B cell (primary cell): ENCODE data around the gene DHX40. TPM values are rescaled to one million over a fixed set of nuclear protein-coding genes. Genes with fewer than 3 reads are reported as not detected.

Experiments used
- ATAC-seq: fragments of 200-7000 bp; cut with Tn5 transposase; one replicate; pipeline ENCODE4 v1.10.0; 2021; ENCODE audit warnings: low read depth, mild to moderate bottlenecking, moderate number of reproducible peaks, moderate library complexity
- CTCF ChIA-PET: fragments of 350-600 bp; sonication (Branson Sonifier 250); formaldehyde crosslinking; loops from one replicate; lab custom pipeline; 2021; ENCODE audit warnings: antibody characterized with exemption, inconsistent platforms; lab: Charles Lee
- POLR2A ChIA-PET: fragments of 350-600 bp; sonication (Branson Sonifier 250); formaldehyde crosslinking; loops from one replicate; lab custom pipeline; 2021; ENCODE audit warnings: antibody characterized with exemption; lab: Charles Lee
- DNase-seq: peaks from one replicate; pipeline ENCODE4 v3.0.0; 2013
- H2AFZ ChIP-seq: 2 replicates; pipeline ENCODE4 v1.6.1; 2012; ENCODE audit warnings: mild to moderate bottlenecking, low read depth, low read length; ENCODE audit not compliant: insufficient read depth, poor library complexity, severe bottlenecking
- H3K27ac ChIP-seq, 2 donors: 1 replicate in 1 of 2; 2 replicates in 1 of 2; pipeline ENCODE4 v1.5.1; 2012 to 2013; ENCODE audit warnings: low read length in 2 of 2, mild to moderate bottlenecking in 2 of 2, moderate library complexity in 1 of 2
- H3K27me3 ChIP-seq, 4 experiments: fragments of 200-600 bp in 1 of 4; sonication (generic) in 1 of 4; replicated peaks in 1 of 4; 1 replicate in 2 of 4; 2 replicates in 2 of 4; pipeline versions ENCODE4 v1.6.1 to v1.7.0; 2013 to 2016; ENCODE audit warnings: low read length in 3 of 4, mild to moderate bottlenecking in 2 of 4, mixed read lengths in 1 of 4, moderate library complexity in 1 of 4; ENCODE audit not compliant: insufficient read depth in 4 of 4, control insufficient read depth in 3 of 4; ENCODE audit errors: control extremely low read depth in 1 of 4
- H3K36me3 ChIP-seq, 2 experiments: replicated peaks in 1 of 2; 1 replicate in 1 of 2; 2 replicates in 1 of 2; pipeline versions ENCODE4 v1.6.1 to v1.7.1; 2013; ENCODE audit warnings: low read length in 1 of 2; ENCODE audit not compliant: insufficient read depth in 2 of 2, control insufficient read depth in 1 of 2; ENCODE audit errors: control extremely low read depth in 1 of 2, extremely low read depth in 1 of 2
- H3K4me1 ChIP-seq, 2 donors: fragments of 200-600 bp in 1 of 2; sonication (generic) in 1 of 2; 1 replicate in 1 of 2; 2 replicates in 1 of 2; pipeline versions ENCODE4 v1.5.1 to v1.6.1; 2013 to 2017; ENCODE audit warnings: low read length in 2 of 2; ENCODE audit not compliant: control insufficient read depth in 2 of 2, insufficient read depth in 2 of 2
- H3K4me2 ChIP-seq: replicated peaks from 2 replicates; pipeline ENCODE3; 2012; ENCODE audit warnings: mild to moderate bottlenecking, low read depth, low read length; ENCODE audit not compliant: poor library complexity, severe bottlenecking
- H3K4me3 ChIP-seq, 5 experiments: fragments of 200-600 bp in 1 of 5; sonication (generic) in 1 of 5; 1 replicate in 3 of 5; 2 replicates in 2 of 5; pipeline versions ENCODE4 v1.5.1 to v1.7.0; 2011 to 2016; ENCODE audit warnings: low read length in 4 of 5, mild to moderate bottlenecking in 4 of 5, low read depth in 2 of 5, control low read depth in 1 of 5, moderate library complexity in 1 of 5; ENCODE audit not compliant: insufficient read depth in 1 of 5; ENCODE audit errors: control extremely low read depth in 1 of 5, extremely low read depth in 1 of 5
- H3K79me2 ChIP-seq: fragments of 200-600 bp; sonication (generic); one replicate; pipeline ENCODE4 v1.6.0; 2016; ENCODE audit warnings: low read length; ENCODE audit not compliant: control insufficient read depth, insufficient read depth
- H3K9ac ChIP-seq: fragments of 200-600 bp; sonication (generic); 2 replicates; pipeline ENCODE4 v1.6.1; 2017; ENCODE audit warnings: mild to moderate bottlenecking, low read length, moderate library complexity
- H3K9me3 ChIP-seq, 3 donors: one replicate each; pipeline versions ENCODE4 v1.6.1 to v1.7.1; 2013; ENCODE audit warnings: low read length in 2 of 3; ENCODE audit not compliant: control insufficient read depth in 2 of 3, insufficient read depth in 1 of 3; ENCODE audit errors: control extremely low read depth in 1 of 3
- H4K20me1 ChIP-seq: 2 replicates; pipeline ENCODE4 v1.6.0; 2012; ENCODE audit warnings: mild to moderate bottlenecking, low read length; ENCODE audit not compliant: insufficient read depth, control insufficient read depth, poor library complexity, severe bottlenecking
- H3K27ac Mint-ChIP-seq: one replicate; pipeline ENCODE4 v1.8.0; 2021; ENCODE audit warnings: mixed read lengths
- H3K27me3 Mint-ChIP-seq: one replicate; pipeline ENCODE4 v1.8.0; 2021; ENCODE audit warnings: mixed read lengths
- H3K4me1 Mint-ChIP-seq: one replicate; pipeline ENCODE4 v1.8.0; 2021; ENCODE audit warnings: mixed read lengths
- H3K4me3 Mint-ChIP-seq: one replicate; pipeline ENCODE4 v1.8.0; 2021; ENCODE audit warnings: mixed read lengths
- H3K9me3 Mint-ChIP-seq: one replicate; pipeline ENCODE4 v1.8.0; 2022; ENCODE audit warnings: mixed read lengths; ENCODE audit not compliant: insufficient read depth
- CTCF ChIP-seq: fragments of 200-600 bp; IDR thresholded peaks from one replicate; pipeline ENCODE4 v1.8.0; 2022; ENCODE audit warnings: antibody characterized with exemption, mild to moderate bottlenecking
- EZH2 ChIP-seq: IDR thresholded peaks from 2 replicates; pipeline ENCODE4 v1.6.1; 2012; ENCODE audit warnings: borderline replicate concordance, low read depth, mild to moderate bottlenecking, moderate library complexity, low read length; ENCODE audit not compliant: insufficient read depth, poor library complexity, severe bottlenecking
- WGBS: methylation state at CpG from one replicate; pipeline ENCODE4 v1.1.5; 2013; ENCODE audit warnings: missing lambda C conversion rate; ENCODE audit not compliant: insufficient coverage; 5-methylcytosine and 5-hydroxymethylcytosine counted together
- intact Hi-C: fragments of 100-400 bp; cut with micrococcal nuclease; formaldehyde crosslinking; loops from one replicate; pipeline ENCODE4 v1.10.0; 2022
- polyA plus RNA-seq: library from polyadenylated mRNA; depleted of rRNA; stranded (reverse); fragments of >200 nt; gene quantifications from 2 replicates; pipeline ENCODE4 v1.2.3, GENCODE V29; 2012
- total RNA-seq, 2 donors: library from RNA; stranded (reverse); fragments of 120-200 nt in 1 of 2; gene quantifications; 1 replicate in 1 of 2; 2 replicates in 1 of 2; pipeline versions ENCODE4 v1.2.3 to v1.2.4, GENCODE V29; 2013 to 2022

Gene DHX40
- total and polyA plus RNA-seq, 2 donors (not counting 1 experiment from before 2014, with no cell fraction given): 10.4 to 28.7 TPM

- H3K9ac ChIP-seq: no peak overlapping the region
- ChIA-PET CTCF (no interaction called here), POLR2A (no interaction called here)
- H3K4me2 ChIP-seq: peak overlapping the region; percentile 4
- peaks cover 71% of the 10 kb centered on the region for H3K4me1 Mint-ChIP-seq
- no peaks in the 10 kb centered on the region for H3K27me3 Mint-ChIP-seq
- no peak overlapping the region for H3K4me3 Mint-ChIP-seq
- H3K27me3 ChIP-seq: no peaks in the 10 kb centered on the region
- peaks cover 0 to 2% (median 0%) of the 10 kb centered on the region in 3 donors for H3K9me3 ChIP-seq
- intact Hi-C loops: no loop called here
- H3K79me2 ChIP-seq: peaks cover 99% of the 10 kb centered on the region
- no peak for TF ChIP-seq EZH2
- no peak for TF ChIP-seq CTCF
- H3K27ac ChIP-seq: no peak overlapping the region
- no peak overlapping the region for H3K4me3 ChIP-seq
- DNase-seq (no peak), ATAC-seq (no peak)
- H4K20me1 ChIP-seq: peaks cover 78% of the 10 kb centered on the region
- H3K4me1 ChIP-seq: peaks cover 36 to 52% of the 10 kb centered on the region in 2 donors
- H3K9me3 Mint-ChIP-seq: no peaks in the 10 kb centered on the region
- no peak overlapping the region for H3K27ac Mint-ChIP-seq
- H3K36me3 ChIP-seq: no peaks in the 10 kb centered on the region
- WGBS: no CpG with 5 or more reads among the region's 6 CpGs
- H2AFZ ChIP-seq: no peak overlapping the region
Observed at GRCh38 chr17:59632398-59632797, 67.0 kb downstream of the DHX40 start.

- Histone ChIP-seq H3K4me1 (peaks cover 36 to 42% of the 10 kb centered on the region in 2 donors), H2AFZ (no peak overlapping the region), H3K9me3 (peaks cover 0 to 2% (median 0%) of the 10 kb centered on the region in 3 donors), H3K9ac (no peak overlapping the region), H3K27ac (no peak overlapping the region), H3K27me3 (no peaks in the 10 kb centered on the region), H4K20me1 (peaks cover 84% of the 10 kb centered on the region), H3K4me2 (no peak overlapping the region), H3K79me2 (peaks cover 99% of the 10 kb centered on the region), H3K36me3 (no peaks in the 10 kb centered on the region), H3K4me3 (no peak overlapping the region)
- Mint-ChIP-seq H3K4me3 (no peak overlapping the region), H3K9me3 (no peaks in the 10 kb centered on the region), H3K4me1 (peaks cover 71% of the 10 kb centered on the region), H3K27ac (peak overlapping the region; percentile 26), H3K27me3 (no peaks in the 10 kb centered on the region)
- 62% methylated on average over 2 of the region's 5 CpGs for WGBS
- TF ChIP-seq EZH2 (no peak), CTCF (no peak)
- no peak for ATAC-seq
- POLR2A ChIA-PET: no interaction called here
- CTCF ChIA-PET: no interaction called here
- intact Hi-C loops: no loop called here
- no peak for DNase-seq
Observed at GRCh38 chr17:59633658-59634359, 68.4 kb downstream of the DHX40 start.
